Activated T-cell treated with anti-CD3 and anti-CD28 coated beads, Interleukin-2, amount 50 U/mL, for 4 hours (primary cell): ENCODE measurements around the gene RCSD1. TPM values are rescaled to one million over a fixed set of nuclear protein-coding genes. Genes with fewer than 3 reads are reported as not detected.
A peak's percentile ranks its signal among the peaks of the same experiment; 100 is the strongest.
"Not testable (repeated sequence)": the region's sequence is repeated elsewhere in the genome, so short reads cannot be mapped to it uniquely, and the experiment has no call there.

Experiments used
- ATAC-seq, 2 donors: fragments of 200-7000 bp; cut with Tn5 transposase; one replicate each; pipeline ENCODE4 v1.10.0; 2021
- DNase-seq: peaks from one replicate; pipeline ENCODE4 v3.0.0-alpha.2; 2020
- H3K27me3 Mint-ChIP-seq: one replicate; pipeline ENCODE4 v1.8.0; 2021; ENCODE audit warnings: low read depth, mixed read lengths
- H3K36me3 Mint-ChIP-seq: one replicate; pipeline ENCODE4 v1.8.0; 2022; ENCODE audit warnings: mixed read lengths; ENCODE audit not compliant: insufficient read depth
- H3K4me1 Mint-ChIP-seq: one replicate; pipeline ENCODE4 v1.8.0; 2021; ENCODE audit warnings: low read depth, mixed read lengths
- H3K4me3 Mint-ChIP-seq: one replicate; pipeline ENCODE4 v1.8.0; 2021; ENCODE audit warnings: mild to moderate bottlenecking, moderate library complexity, mixed read lengths
- H3K9me3 Mint-ChIP-seq: one replicate; pipeline ENCODE4 v1.8.0; 2021; ENCODE audit warnings: mixed read lengths
- total RNA-seq, 3 donors: library from RNA; stranded (reverse); gene quantifications; one replicate each; pipeline ENCODE4 v1.2.1, GENCODE V29; 2021

The RCSD1 gene
- total RNA-seq, 3 donors from 2014 or later, result 15.4 to 20.6 (median 17.5) TPM

DNA sequence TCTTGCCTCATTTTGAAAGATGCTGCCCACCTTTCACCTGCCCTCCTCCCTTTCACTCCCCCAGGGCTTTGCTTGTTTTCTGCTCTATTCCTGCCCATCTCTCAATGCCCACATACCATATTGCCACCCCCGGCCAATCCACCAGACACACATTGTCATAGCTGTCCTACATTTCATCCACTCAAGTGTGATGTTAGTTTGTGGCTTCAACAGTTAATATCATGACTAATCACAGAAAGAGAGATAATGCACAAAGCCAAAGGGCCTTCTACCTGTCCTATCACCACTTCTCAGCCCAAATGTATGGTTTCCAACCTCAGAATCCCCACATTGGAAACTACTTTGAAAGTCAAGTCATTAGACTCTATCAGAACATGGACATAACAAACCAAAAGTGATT lies 18.0 kb upstream of the RCSD1 start:
- DNase-seq, result no peak
- no peak for ATAC-seq

DNA sequence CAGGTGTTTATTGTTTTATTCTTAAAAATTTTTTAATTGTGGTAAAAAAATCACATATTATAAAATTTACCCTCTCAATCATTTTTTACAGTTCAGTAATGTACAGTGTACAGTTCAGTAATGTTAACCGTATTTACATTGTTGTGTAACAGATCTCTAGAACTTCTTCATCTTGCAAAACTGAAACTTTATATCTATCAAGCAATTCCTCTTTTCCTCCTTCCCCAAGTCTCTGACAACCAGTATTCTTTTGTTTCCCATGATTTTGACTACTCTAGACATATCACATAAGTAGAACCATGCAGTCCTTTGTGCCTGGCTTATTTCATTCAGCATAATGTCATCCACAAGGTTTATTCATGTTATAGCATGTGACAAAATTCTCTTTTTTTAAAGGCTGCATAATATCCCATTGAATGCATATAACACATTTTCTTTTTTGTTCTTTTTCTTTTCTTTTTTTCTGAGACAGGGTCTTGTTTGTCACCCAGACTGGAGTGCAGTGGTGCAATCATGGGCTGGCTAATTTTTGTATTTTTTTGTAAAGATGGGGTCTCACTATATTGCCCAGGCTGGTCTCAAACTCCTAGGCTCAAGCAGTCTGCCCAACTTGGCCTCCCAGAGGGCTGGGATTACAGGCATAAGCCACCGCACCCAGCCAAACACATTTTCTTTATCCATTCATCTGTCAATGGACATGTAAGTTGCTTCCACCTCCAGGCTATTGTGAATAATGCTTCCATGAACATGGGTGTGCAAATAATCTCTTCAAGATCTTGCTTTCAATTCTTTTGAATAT lies 17.2 kb upstream of the RCSD1 start:
- no peak for ATAC-seq
- peaks cover 32% of the 10 kb centered on the region for H3K4me1 Mint-ChIP-seq
- DNase-seq, result no peak
- no peaks in the 10 kb centered on the region for H3K36me3 Mint-ChIP-seq
- no peaks in the 10 kb centered on the region for H3K27me3 Mint-ChIP-seq
- H3K9me3 Mint-ChIP-seq, result peaks cover 13% of the 10 kb centered on the region
- no peak overlapping the region for H3K4me3 Mint-ChIP-seq

More for the DNA sequence above, 18.0 kb upstream of the RCSD1 start:
- Mint-ChIP-seq H3K4me3 (no peak overlapping the region), H3K9me3 (peaks cover 18% of the 10 kb centered on the region), H3K27me3 (no peaks in the 10 kb centered on the region), H3K36me3 (peaks cover 3% of the 10 kb centered on the region), H3K4me1 (peaks cover 24% of the 10 kb centered on the region)

- H3K9me3 Mint-ChIP-seq, H3K27me3 Mint-ChIP-seq, H3K4me3 Mint-ChIP-seq, ATAC-seq, H3K36me3 Mint-ChIP-seq, DNase-seq: not testable (repeated sequence)
- H3K4me1 Mint-ChIP-seq, result peaks cover 44% of the 10 kb centered on the region
Observed at GRCh38 chr1:167613984-167614383, 16.0 kb upstream of the RCSD1 start.

DNA sequence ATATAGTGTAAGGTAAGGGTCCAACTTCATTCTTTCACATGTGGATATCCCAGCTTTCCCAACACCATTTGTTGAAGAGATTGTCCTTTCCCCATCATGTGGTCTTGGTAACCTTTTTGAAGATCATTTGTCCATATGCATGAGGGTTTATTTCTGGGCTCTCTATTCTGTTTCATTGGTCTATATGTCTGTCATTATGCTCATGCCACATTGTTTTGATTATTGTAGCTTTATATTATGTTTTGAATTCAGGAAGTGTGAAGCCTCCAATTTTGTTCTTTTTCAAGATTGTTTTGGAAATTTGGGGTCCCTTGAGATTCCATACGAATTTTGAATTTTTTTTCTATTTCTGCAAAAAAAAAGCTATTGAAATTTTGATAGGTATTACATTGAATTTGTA lies 15.2 kb upstream of the RCSD1 start:
- DNase-seq (no peak), ATAC-seq (no peak)
- Mint-ChIP-seq H3K4me3 (no peak overlapping the region), H3K27me3 (no peaks in the 10 kb centered on the region), H3K9me3 (no peaks in the 10 kb centered on the region), H3K36me3 (no peaks in the 10 kb centered on the region), H3K4me1 (peaks cover 51% of the 10 kb centered on the region)

DNA sequence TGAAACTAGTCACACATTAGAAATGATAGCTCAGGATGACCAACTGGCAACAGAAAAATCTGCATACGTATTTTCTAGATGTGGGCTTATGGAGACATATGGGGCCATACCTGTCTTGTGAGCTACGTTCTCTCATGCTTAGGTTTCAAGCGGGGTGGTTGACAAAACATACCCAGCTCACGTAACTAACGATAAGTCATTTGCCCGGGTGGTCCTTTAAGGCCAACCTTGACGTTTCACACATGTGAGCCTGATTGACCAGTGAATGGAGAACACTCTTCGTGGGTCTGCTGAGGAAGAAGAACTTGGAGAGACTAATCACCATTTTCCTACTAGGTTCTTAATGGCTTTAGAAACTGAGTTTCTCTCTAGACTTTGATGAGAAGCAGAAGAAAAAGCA lies 13.5 kb upstream of the RCSD1 start:
- Mint-ChIP-seq H3K36me3 (no peaks in the 10 kb centered on the region), H3K4me1 (peaks cover 61% of the 10 kb centered on the region), H3K9me3 (no peaks in the 10 kb centered on the region), H3K27me3 (no peaks in the 10 kb centered on the region), H3K4me3 (peak overlapping the region; percentile 58)
- ATAC-seq, result no peak
- DNase-seq, result no peak

DNA sequence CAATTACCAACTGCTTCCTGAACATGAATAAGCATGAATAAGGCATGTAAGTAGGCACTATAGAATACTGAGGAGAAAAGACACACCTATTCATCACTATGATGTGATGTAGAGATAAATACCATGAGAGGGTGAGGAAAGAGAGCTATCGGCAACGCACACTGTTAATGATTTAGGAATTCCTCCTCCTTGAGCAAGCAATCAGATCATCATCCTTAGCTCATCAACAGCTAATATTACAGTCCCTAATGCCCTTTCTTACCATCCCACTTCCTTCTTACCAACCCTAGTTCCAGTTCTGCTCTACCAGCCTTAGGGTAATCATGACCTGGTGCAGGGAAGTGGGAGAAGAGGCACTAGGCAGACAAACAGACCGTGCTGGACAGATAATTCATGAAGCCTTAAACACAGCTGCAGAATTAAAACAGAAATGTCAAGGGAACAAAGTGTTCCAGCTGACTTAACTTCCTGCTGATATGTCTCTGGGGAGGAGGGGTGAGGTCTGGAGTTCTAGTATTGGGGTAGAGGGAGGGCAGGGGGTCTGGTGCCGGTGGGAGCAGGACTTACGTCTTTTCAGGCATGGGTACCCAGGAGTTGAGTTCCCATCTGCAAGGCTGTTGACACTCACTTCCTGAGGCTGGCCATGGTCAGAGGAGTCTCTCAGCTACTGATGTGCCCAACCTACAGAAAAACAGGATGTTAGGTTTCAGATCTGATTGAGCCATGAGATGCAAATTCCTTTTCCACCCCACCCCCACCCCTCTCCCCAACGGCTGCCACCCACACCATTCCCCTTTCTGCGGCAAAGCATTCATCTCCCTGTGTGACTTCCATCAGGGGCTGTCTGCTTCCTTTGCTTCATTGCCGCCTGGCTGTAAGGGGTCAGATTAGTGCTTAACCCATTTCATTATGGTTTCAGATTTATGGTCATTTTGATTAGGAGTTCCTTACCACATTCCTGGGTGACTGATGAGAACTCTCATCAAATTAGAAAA lies 12.6 kb upstream of the RCSD1 start:
- peaks cover 62% of the 10 kb centered on the region for H3K4me1 Mint-ChIP-seq
- H3K9me3 Mint-ChIP-seq, result no peaks in the 10 kb centered on the region
- ATAC-seq, result peak; percentile 42 to 43
- peak overlapping the region; percentile 58 for H3K4me3 Mint-ChIP-seq
- no peaks in the 10 kb centered on the region for H3K27me3 Mint-ChIP-seq
- no peak for DNase-seq
- H3K36me3 Mint-ChIP-seq, result no peaks in the 10 kb centered on the region

GRCh38 chr1:167618366-167618765 lies 11.7 kb upstream of the RCSD1 start:
- Mint-ChIP-seq H3K27me3 (no peaks in the 10 kb centered on the region), H3K36me3 (no peaks in the 10 kb centered on the region), H3K9me3 (no peaks in the 10 kb centered on the region), H3K4me1 (peaks cover 66% of the 10 kb centered on the region), H3K4me3 (peak overlapping the region; percentile 5)
- ATAC-seq (no peak), DNase-seq (no peak)

DNA sequence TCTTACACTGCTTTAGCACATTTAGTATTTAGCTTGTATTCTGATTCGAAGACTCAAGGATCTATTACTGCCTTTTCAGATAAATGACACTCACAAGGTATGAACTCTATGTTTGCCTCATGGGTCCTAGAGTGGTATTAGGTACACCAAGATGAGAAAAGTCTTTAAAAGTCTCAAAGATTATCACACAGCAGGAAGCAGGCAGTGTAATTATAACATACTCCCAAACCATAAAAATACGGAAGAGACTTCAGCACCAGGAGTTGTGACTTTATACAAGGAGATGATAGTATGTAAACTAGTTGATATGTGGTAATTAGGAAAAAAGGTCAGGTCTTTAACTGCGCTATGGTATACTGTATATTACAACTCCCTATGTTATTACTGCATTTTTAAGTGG lies 11.2 kb upstream of the RCSD1 start:
- no peaks in the 10 kb centered on the region for H3K27me3 Mint-ChIP-seq
- H3K4me3 Mint-ChIP-seq, result peak overlapping the region; percentile 5
- peaks cover 68% of the 10 kb centered on the region for H3K4me1 Mint-ChIP-seq
- DNase-seq, result no peak
- H3K36me3 Mint-ChIP-seq, result no peaks in the 10 kb centered on the region
- ATAC-seq, result no peak
- no peaks in the 10 kb centered on the region for H3K9me3 Mint-ChIP-seq

DNA sequence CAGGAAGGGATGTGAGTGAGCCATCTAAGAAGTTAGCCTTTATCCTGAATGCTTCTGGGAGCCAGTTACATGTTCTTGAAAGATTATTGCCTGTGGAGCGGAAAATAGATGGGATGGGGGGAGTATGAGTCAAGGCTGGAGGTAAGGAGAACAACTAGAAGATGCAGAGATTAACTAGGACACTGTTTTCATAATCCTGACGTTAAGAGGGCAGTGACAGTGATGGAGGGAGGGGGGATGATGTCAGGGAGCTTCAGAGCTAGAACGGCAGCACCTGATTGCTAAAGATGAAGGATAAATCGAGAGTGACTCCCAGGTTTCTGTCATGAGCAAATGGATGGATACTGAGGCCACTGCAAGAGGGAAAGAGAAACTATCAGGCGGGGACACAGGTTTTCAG lies 10.0 kb upstream of the RCSD1 start:
- Mint-ChIP-seq H3K36me3 (no peaks in the 10 kb centered on the region), H3K27me3 (no peaks in the 10 kb centered on the region), H3K9me3 (no peaks in the 10 kb centered on the region), H3K4me1 (peaks cover 70% of the 10 kb centered on the region), H3K4me3 (no peak overlapping the region)
- no peak for ATAC-seq
- DNase-seq, result no peak

DNA sequence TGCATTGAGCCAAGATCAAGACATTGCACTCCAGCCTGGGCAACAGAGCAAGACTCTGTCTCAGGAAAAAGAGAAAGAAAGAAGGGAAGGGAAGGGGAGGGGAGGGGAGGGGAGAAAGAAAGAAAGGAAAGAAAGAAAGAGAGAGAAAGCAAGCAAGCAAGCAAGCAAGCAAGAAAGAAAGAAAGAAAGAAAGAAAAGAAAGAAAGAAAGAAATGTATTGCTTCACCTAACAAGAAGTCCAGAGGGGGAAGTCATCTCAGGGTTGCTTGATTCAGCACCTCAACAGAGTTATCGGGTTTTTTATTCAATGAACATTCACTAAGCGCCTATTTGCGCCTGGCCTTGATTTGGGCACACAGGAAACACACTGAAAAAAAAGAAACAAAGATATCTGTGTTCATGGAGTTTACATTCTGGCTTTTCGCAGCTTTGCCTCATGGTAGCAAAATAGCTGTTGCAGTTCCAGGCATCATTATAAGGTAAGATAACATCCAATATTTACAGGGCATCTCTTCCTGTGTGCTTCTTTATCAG lies 8.2 kb upstream of the RCSD1 start:
- no peaks in the 10 kb centered on the region for H3K27me3 Mint-ChIP-seq
- H3K4me3 Mint-ChIP-seq, result no peak overlapping the region
- H3K9me3 Mint-ChIP-seq, result peaks cover 7% of the 10 kb centered on the region
- ATAC-seq (no peak), DNase-seq (no peak)
- H3K36me3 Mint-ChIP-seq, result no peaks in the 10 kb centered on the region
- peaks cover 71% of the 10 kb centered on the region for H3K4me1 Mint-ChIP-seq

DNA sequence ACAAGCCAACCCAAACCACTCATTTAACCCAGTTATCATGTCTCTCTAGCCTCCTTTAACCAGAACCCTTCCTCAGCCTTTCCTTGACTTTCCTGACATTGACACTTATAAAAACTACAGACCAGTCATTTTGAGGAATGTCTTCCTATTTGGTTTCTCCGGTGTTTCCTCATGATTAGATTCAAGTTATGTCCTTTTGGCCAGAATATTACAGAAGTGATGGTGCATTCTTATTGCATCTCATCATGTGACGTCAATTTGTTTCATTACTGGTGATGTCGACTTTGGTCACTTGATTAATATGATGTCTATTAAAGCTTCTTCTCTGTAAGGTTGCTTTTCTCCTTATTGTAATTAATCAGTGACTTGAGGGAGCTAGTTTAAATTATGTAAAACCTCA lies 6.1 kb upstream of the RCSD1 start:
- Mint-ChIP-seq H3K36me3 (no peaks in the 10 kb centered on the region), H3K9me3 (peaks cover 7% of the 10 kb centered on the region), H3K27me3 (no peaks in the 10 kb centered on the region), H3K4me3 (no peak overlapping the region), H3K4me1 (peaks cover 67% of the 10 kb centered on the region)
- DNase-seq, result no peak
- no peak for ATAC-seq

GRCh38 chr1:167625040-167625823 lies 4.8 kb upstream of the RCSD1 start:
- Mint-ChIP-seq H3K27me3 (no peaks in the 10 kb centered on the region), H3K36me3 (no peaks in the 10 kb centered on the region), H3K4me1 (peaks cover 65% of the 10 kb centered on the region), H3K4me3 (no peak overlapping the region), H3K9me3 (peaks cover 7% of the 10 kb centered on the region)
- DNase-seq, result no peak
- no peak for ATAC-seq

DNA sequence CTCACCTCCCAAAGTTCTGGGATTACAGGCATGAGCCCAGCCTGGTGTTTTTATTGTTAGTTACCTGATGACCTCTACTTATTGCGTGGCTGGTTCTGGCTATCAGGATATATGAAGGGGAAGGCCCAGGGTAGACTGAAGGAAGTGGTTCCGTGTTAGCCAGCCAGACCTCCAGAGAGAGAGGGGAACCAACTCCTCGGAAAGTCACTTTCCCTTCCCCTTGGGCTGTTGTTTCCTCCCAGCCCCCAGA lies 2.5 kb upstream of the RCSD1 start:
- no peaks in the 10 kb centered on the region for H3K36me3 Mint-ChIP-seq
- peaks cover 7% of the 10 kb centered on the region for H3K9me3 Mint-ChIP-seq
- ATAC-seq (no peak), DNase-seq (no peak)
- H3K4me3 Mint-ChIP-seq, result peak overlapping the region; percentile 93
- H3K27me3 Mint-ChIP-seq, result no peaks in the 10 kb centered on the region
- peaks cover 65% of the 10 kb centered on the region for H3K4me1 Mint-ChIP-seq
